Hepatocyte (in vitro differentiated cells): ENCODE data around the gene ABCA13. TPM values are rescaled to one million over a fixed set of nuclear protein-coding genes. Genes with fewer than 3 reads are reported as not detected.

ENCODE experiments used
- DNase-seq: peaks from one replicate; pipeline ENCODE4 v3.0.0-alpha.2; 2016; ENCODE audit warnings: low spot score
- H2AFZ ChIP-seq: fragments of 200-600 bp; sonication (generic); 2 replicates; pipeline ENCODE4 v1.6.0; 2016; ENCODE audit warnings: antibody characterized with exemption, mild to moderate bottlenecking
- H3K27ac ChIP-seq: fragments of 200-600 bp; sonication (generic); 2 replicates; pipeline ENCODE4 v1.5.1; 2016; ENCODE audit warnings: mild to moderate bottlenecking
- H3K27me3 ChIP-seq: fragments of 200-600 bp; sonication (generic); 2 replicates; pipeline ENCODE4 v1.6.1; 2016
- H3K36me3 ChIP-seq: fragments of 200-600 bp; sonication (generic); replicated peaks from 2 replicates; pipeline ENCODE4 v1.5.1; 2016; ENCODE audit warnings: low read depth; ENCODE audit not compliant: insufficient read depth
- H3K4me1 ChIP-seq: fragments of 200-600 bp; sonication (generic); 2 replicates; pipeline ENCODE4 v1.5.1; 2016; ENCODE audit warnings: mild to moderate bottlenecking, moderate library complexity; ENCODE audit not compliant: insufficient read depth
- H3K4me2 ChIP-seq: fragments of 200-600 bp; sonication (generic); 2 replicates; pipeline ENCODE4 v1.6.0; 2016
- H3K4me3 ChIP-seq: fragments of 200-600 bp; sonication (generic); 2 replicates; pipeline ENCODE4 v1.5.1; 2016; ENCODE audit warnings: mild to moderate bottlenecking
- H3K79me2 ChIP-seq: fragments of 200-600 bp; sonication (generic); 2 replicates; pipeline ENCODE4 v1.6.0; 2017; ENCODE audit warnings: mild to moderate bottlenecking
- H3K9me2 ChIP-seq: fragments of 200-600 bp; sonication (generic); replicated peaks from 2 replicates; pipeline ENCODE4 v1.6.0; 2017; ENCODE audit warnings: mild to moderate bottlenecking; ENCODE audit not compliant: insufficient read depth
- H3K9me3 ChIP-seq: fragments of 200-600 bp; sonication (generic); 2 replicates; pipeline ENCODE4 v1.5.1; 2016; ENCODE audit warnings: low read depth, mild to moderate bottlenecking
- H4K20me1 ChIP-seq: fragments of 200-600 bp; sonication (generic); 2 replicates; pipeline ENCODE4 v1.6.0; 2016; ENCODE audit warnings: mild to moderate bottlenecking; ENCODE audit not compliant: insufficient read depth, poor library complexity, severe bottlenecking
- CTCF ChIP-seq: fragments of 200-600 bp; sonication (generic); IDR thresholded peaks from 2 replicates; pipeline ENCODE4 v1.5.1; 2016; ENCODE audit warnings: antibody characterized with exemption, mild to moderate bottlenecking; ENCODE audit not compliant: poor library complexity
- EZH2 ChIP-seq: fragments of 200-600 bp; sonication (generic); IDR thresholded peaks from 2 replicates; pipeline ENCODE4 v1.6.1; 2016; ENCODE audit warnings: antibody characterized with exemption, mild to moderate bottlenecking, borderline replicate concordance
- EZH2phosphoT487 ChIP-seq: fragments of 200-600 bp; sonication (generic); IDR thresholded peaks from one replicate; pipeline ENCODE4 v1.6.1; 2018; ENCODE audit warnings: antibody characterized with exemption, mild to moderate bottlenecking, low read depth, moderate library complexity; ENCODE audit not compliant: unreplicated experiment, severe bottlenecking
- WGBS: methylation state at CpG from one replicate; pipeline ENCODE4 v1.1.6; 2016; ENCODE audit warnings: low lambda C conversion rate; ENCODE audit errors: missing lambda C conversion rate; 5-methylcytosine and 5-hydroxymethylcytosine counted together
- polyA plus RNA-seq: library from polyadenylated mRNA; unstranded; fragments of >200 nt; fragmentation: Nextera tagmentation; extraction: Ambion mirVana; gene quantifications from 2 replicates; pipeline ENCODE4 v1.2.1, GENCODE V29; 2016
- total RNA-seq: library from RNA; depleted of rRNA; stranded (reverse); fragments of >200 nt; gene quantifications from 2 replicates; pipeline ENCODE4 v1.2.3, GENCODE V29; 2014

ABCA13 gene
- total and polyA plus RNA-seq, 2 experiments from 2014 or later, result 0.57 to 2.0 TPM

- WGBS, result 55% methylated on average over 5 of the region's 5 CpGs
- no peaks in the 10 kb centered on the region for H3K9me2 ChIP-seq
- no peak for TF ChIP-seq CTCF
- TF ChIP-seq EZH2, result no peak
- TF ChIP-seq EZH2phosphoT487, result no peak
- no peak overlapping the region for H3K4me3 ChIP-seq
- H3K9me3 ChIP-seq, result no peaks in the 10 kb centered on the region
- H3K4me2 ChIP-seq, result no peak overlapping the region
- no peak overlapping the region for H3K27ac ChIP-seq
- H3K36me3 ChIP-seq, result no peaks in the 10 kb centered on the region
- H2AFZ ChIP-seq, result no peak overlapping the region
- no peak for DNase-seq
- H3K27me3 ChIP-seq, result no peaks in the 10 kb centered on the region
- no peaks in the 10 kb centered on the region for H4K20me1 ChIP-seq
- no peaks in the 10 kb centered on the region for H3K79me2 ChIP-seq
- no peaks in the 10 kb centered on the region for H3K4me1 ChIP-seq
These were observed 457.6 kb downstream of the ABCA13 start for GRCh38 chr7:48628793-48629349.

GRCh38 chr7:48634116-48634632 is 462.9 kb downstream of the ABCA13 start:
- DNase-seq, result no peak
- H3K9me2 ChIP-seq, result no peaks in the 10 kb centered on the region

GRCh38 chr7:48635796-48636195 is 464.5 kb downstream of the ABCA13 start:
- Histone ChIP-seq H3K4me2 (no peak overlapping the region), H3K79me2 (no peaks in the 10 kb centered on the region), H3K4me1 (no peaks in the 10 kb centered on the region), H3K9me2 (no peaks in the 10 kb centered on the region), H3K9me3 (no peaks in the 10 kb centered on the region), H4K20me1 (no peaks in the 10 kb centered on the region), H3K4me3 (no peak overlapping the region), H3K36me3 (no peaks in the 10 kb centered on the region), H3K27me3 (no peaks in the 10 kb centered on the region), H2AFZ (no peak overlapping the region), H3K27ac (no peak overlapping the region)
- no peak for TF ChIP-seq EZH2phosphoT487
- no peak for DNase-seq
- 90% methylated on average over 1 of the region's 1 CpG for WGBS

More at GRCh38 chr7:48634116-48634632, 462.9 kb downstream of the ABCA13 start:
- no peak overlapping the region for H3K4me3 ChIP-seq
- no peak overlapping the region for H3K4me2 ChIP-seq
- TF ChIP-seq CTCF (no peak), EZH2phosphoT487 (no peak), EZH2 (no peak)
- H3K27me3 ChIP-seq, result no peaks in the 10 kb centered on the region
- no peaks in the 10 kb centered on the region for H3K79me2 ChIP-seq
- 88% methylated on average over 2 of the region's 2 CpGs for WGBS
- H3K27ac ChIP-seq, result no peak overlapping the region
- H3K9me3 ChIP-seq, result no peaks in the 10 kb centered on the region
- no peak overlapping the region for H2AFZ ChIP-seq
- no peaks in the 10 kb centered on the region for H3K4me1 ChIP-seq
- H3K36me3 ChIP-seq, result no peaks in the 10 kb centered on the region
- H4K20me1 ChIP-seq, result no peaks in the 10 kb centered on the region

GRCh38 chr7:48636391-48637015 is 465.2 kb downstream of the ABCA13 start:
- no peaks in the 10 kb centered on the region for H3K27me3 ChIP-seq
- no peaks in the 10 kb centered on the region for H4K20me1 ChIP-seq
- no peaks in the 10 kb centered on the region for H3K9me2 ChIP-seq
- H3K27ac ChIP-seq, result no peak overlapping the region
- WGBS, result 65% methylated on average over 3 of the region's 3 CpGs
- no peak overlapping the region for H2AFZ ChIP-seq
- no peaks in the 10 kb centered on the region for H3K9me3 ChIP-seq
- no peak overlapping the region for H3K4me3 ChIP-seq
- DNase-seq, result no peak
- H3K79me2 ChIP-seq, result no peaks in the 10 kb centered on the region
- no peak overlapping the region for H3K4me2 ChIP-seq
- H3K36me3 ChIP-seq, result no peaks in the 10 kb centered on the region
- no peaks in the 10 kb centered on the region for H3K4me1 ChIP-seq
- no peak for TF ChIP-seq EZH2
- no peak for TF ChIP-seq EZH2phosphoT487
